ENCODE results near the gene AGER. TPM values are rescaled to one million over a fixed set of nuclear protein-coding genes. Genes with fewer than 3 reads are reported as not detected.
"Not testable (repeated sequence)": the region's sequence is repeated elsewhere in the genome, so short reads cannot be mapped to it uniquely, and the experiment has no call there.

AGER gene
- polyA plus RNA-seq, 2 of the 4 experiments (the other 2 are of a cell fraction): 1.6 to 2.4 TPM

- H3K4me3 ChIP-seq; H3K4me1 ChIP-seq; ATAC-seq; POLR2A ChIA-PET; H3K4me2 ChIP-seq; DNase-seq (ENCODE audit: low read depth in 1 of 2, low spot score in 1 of 2); FAIRE-seq; H3K27ac ChIP-seq; H3K9me3 ChIP-seq: not testable (repeated sequence)
- TF ChIP-seq ZC3H11A (IDR thresholded peaks at IDR 0.05): peak; percentile 79
- WGBS (ENCODE audit: missing lambda C conversion rate): 60% methylated on average over 4 of the region's 4 CpGs
- CTCF ChIA-PET: interaction anchor here (1.0 to 1.5 kb wide), 2 partner anchors 16 to 23 kb away, joined by 3 read pairs; no protein-coding TSS in a partner anchor
Observed at GRCh38 chr6:32211432-32211831, 27.4 kb upstream of the AGER start.

GRCh38 chr6:32210191-32210601 lies 26.1 kb upstream of the AGER start:
- H3K9me3 ChIP-seq: no peaks in the 10 kb centered on the region
- ChIA-PET CTCF (interaction anchor here (0.7 to 1.4 kb wide), 2 partner anchors 15 to 94 kb away, joined by 3 read pairs; no protein-coding TSS in a partner anchor), POLR2A (no interaction called here)
- TF ChIP-seq POLR2A (IDR thresholded peaks at IDR 0.05; ENCODE audit: low read length) (no peak), ZC3H11A (IDR thresholded peaks at IDR 0.05) (no peak), NPAS2 (CRISPR knock-in tag; IDR thresholded peaks at IDR 0.05; ENCODE audit: borderline replicate concordance) (no peak), HDAC2 (IDR thresholded peaks at IDR 0.05) (no peak), RFX5 (IDR thresholded peaks at IDR 0.05) (no peak), EP300 (IDR thresholded peaks at IDR 0.05) (no peak), NR3C1 (IDR thresholded peaks at IDR 0.05) (no peak), EHF (CRISPR knock-in tag; IDR thresholded peaks at IDR 0.05) (no peak), NFE2L2 (conservative IDR thresholded peaks at IDR 0.05; ENCODE audit: low read length) (no peak), ESRRA (IDR thresholded peaks at IDR 0.05; ENCODE audit: borderline replicate concordance, low read length) (no peak), JUN (IDR thresholded peaks at IDR 0.05) (no peak), SREBF2 (IDR thresholded peaks at IDR 0.05) (no peak), HEYL (CRISPR knock-in tag; IDR thresholded peaks at IDR 0.05) (no peak), CHD4 (IDR thresholded peaks at IDR 0.05; ENCODE audit: borderline replicate concordance) (no peak), FOSB (CRISPR knock-in tag; IDR thresholded peaks at IDR 0.05) (no peak)
- TF ChIP-seq, protein P1, sequence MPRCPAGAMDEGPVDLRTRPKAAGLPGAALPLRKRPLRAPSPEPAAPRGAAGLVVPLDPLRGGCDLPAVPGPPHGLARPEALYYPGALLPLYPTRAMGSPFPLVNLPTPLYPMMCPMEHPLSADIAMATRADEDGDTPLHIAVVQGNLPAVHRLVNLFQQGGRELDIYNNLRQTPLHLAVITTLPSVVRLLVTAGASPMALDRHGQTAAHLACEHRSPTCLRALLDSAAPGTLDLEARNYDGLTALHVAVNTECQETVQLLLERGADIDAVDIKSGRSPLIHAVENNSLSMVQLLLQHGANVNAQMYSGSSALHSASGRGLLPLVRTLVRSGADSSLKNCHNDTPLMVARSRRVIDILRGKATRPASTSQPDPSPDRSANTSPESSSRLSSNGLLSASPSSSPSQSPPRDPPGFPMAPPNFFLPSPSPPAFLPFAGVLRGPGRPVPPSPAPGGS (IDR thresholded peaks at IDR 0.05): no peak
- FAIRE-seq: no peak
- no peaks in the 10 kb centered on the region for H3K4me1 ChIP-seq
- no peak overlapping the region for H3K4me2 ChIP-seq
- no peak overlapping the region for H3K4me3 ChIP-seq
- ATAC-seq: no peak; a peak in 1 of 6 replicates
- WGBS (ENCODE audit: missing lambda C conversion rate): 61% methylated on average over 5 of the region's 5 CpGs
- no peak overlapping the region for H3K27ac ChIP-seq
- no peak for DNase-seq (ENCODE audit: low read depth in 1 of 2, low spot score in 1 of 2)

GRCh38 chr6:32208996-32209395 lies 24.9 kb upstream of the AGER start:
- ChIA-PET POLR2A (no interaction called here), CTCF (no interaction called here)
- 0% methylated on average over 1 of the region's 1 CpG for WGBS (ENCODE audit: missing lambda C conversion rate)
- no peak for ATAC-seq
- DNase-seq (ENCODE audit: low read depth in 1 of 2, low spot score in 1 of 2): no peak
- no peak overlapping the region for H3K27ac ChIP-seq
- H3K9me3 ChIP-seq: no peaks in the 10 kb centered on the region
- FAIRE-seq: no peak
- no peak overlapping the region for H3K4me2 ChIP-seq
- H3K4me1 ChIP-seq: no peaks in the 10 kb centered on the region
- no peak overlapping the region for H3K4me3 ChIP-seq
- no peak for TF ChIP-seq FOSB (CRISPR knock-in tag; IDR thresholded peaks at IDR 0.05)
- no peak for TF ChIP-seq SREBF2 (IDR thresholded peaks at IDR 0.05)
- TF ChIP-seq MAZ (IDR thresholded peaks at IDR 0.05; ENCODE audit: borderline replicate concordance, low read depth, low read length): no peak
- TF ChIP-seq CHD2 (IDR thresholded peaks at IDR 0.05; ENCODE audit: low read length, partially characterized antibody): no peak
- no peak for TF ChIP-seq CHD4 (IDR thresholded peaks at IDR 0.05; ENCODE audit: borderline replicate concordance)
- no peak for TF ChIP-seq ZNF302 (CRISPR knock-in tag; IDR thresholded peaks at IDR 0.05)
- no peak for TF ChIP-seq FOSL2 (IDR thresholded peaks at IDR 0.05)
- TF ChIP-seq FOSL2 (CRISPR knock-in tag; IDR thresholded peaks at IDR 0.05): no peak
- TF ChIP-seq HDAC2 (IDR thresholded peaks at IDR 0.05): no peak
- no peak for TF ChIP-seq FOXS1 (CRISPR knock-in tag; IDR thresholded peaks at IDR 0.05)
- no peak for TF ChIP-seq ZSCAN20 (CRISPR knock-in tag; IDR thresholded peaks at IDR 0.05)
- no peak for TF ChIP-seq EHF (CRISPR knock-in tag; IDR thresholded peaks at IDR 0.05)
- TF ChIP-seq MAX (IDR thresholded peaks at IDR 0.05): no peak
- TF ChIP-seq CEBPB (IDR thresholded peaks at IDR 0.05): no peak
- no peak for TF ChIP-seq POLR2A (IDR thresholded peaks at IDR 0.05; ENCODE audit: low read length)
- TF ChIP-seq MYC (IDR thresholded peaks at IDR 0.05; ENCODE audit: borderline replicate concordance, low read length): no peak
- no peak for TF ChIP-seq REST (IDR thresholded peaks at IDR 0.05)
- TF ChIP-seq EHMT2 (IDR thresholded peaks at IDR 0.05; ENCODE audit: low read depth): no peak
- TF ChIP-seq NFE2L2 (conservative IDR thresholded peaks at IDR 0.05; ENCODE audit: low read length): no peak
- TF ChIP-seq CBX2 (IDR thresholded peaks at IDR 0.05; ENCODE audit: borderline replicate concordance, low read depth): no peak
- TF ChIP-seq JUNB (IDR thresholded peaks at IDR 0.05): no peak

Measured in A549 (cell line).